Esophagus muscularis mucosa (tissue), 4 donors: ENCODE measurements around the gene RAB3A.

ENCODE experiments used
- CTCF ChIP-seq, 3 experiments: fragments of 200-600 bp in 2 of 3; fragments of 450-650 bp in 1 of 3; sonication (generic) in 2 of 3; IDR thresholded peaks; one replicate each; pipeline ENCODE4 v1.5.1; 2017 to 2019; ENCODE audit warnings: antibody characterized with exemption in 3 of 3, mild to moderate bottlenecking in 2 of 3, moderate library complexity in 1 of 3
- EP300 ChIP-seq: sonication (generic); formaldehyde crosslinking; IDR thresholded peaks from one replicate; pipeline ENCODE4 v1.6.1; 2017; ENCODE audit warnings: antibody characterized with exemption
- POLR2A ChIP-seq: fragments of 450-650 bp; IDR thresholded peaks from one replicate; pipeline ENCODE4 v1.6.1; 2017; ENCODE audit warnings: antibody characterized with exemption, moderate library complexity, mild to moderate bottlenecking, low read depth
- POLR2AphosphoS5 ChIP-seq, 2 donors: sonication (generic); formaldehyde crosslinking; IDR thresholded peaks; one replicate each; pipeline ENCODE4 v1.6.1; 2017; ENCODE audit warnings: antibody characterized with exemption in 2 of 2

- TF ChIP-seq CTCF (IDR thresholded peaks at IDR 0.05) (no peak), POLR2A (no peak), EP300 (no peak), POLR2AphosphoS5 (IDR thresholded peaks at IDR 0.05) (no peak)
These were observed 47.6 kb downstream of the RAB3A start for GRCh38 chr19:18156268-18156667.
